ENCODE measurements around the gene MCRS1.

GRCh38 chr12:49553512-49554088 is 14.3 kb downstream of the MCRS1 start:
- TF ChIP-seq, protein P1, sequence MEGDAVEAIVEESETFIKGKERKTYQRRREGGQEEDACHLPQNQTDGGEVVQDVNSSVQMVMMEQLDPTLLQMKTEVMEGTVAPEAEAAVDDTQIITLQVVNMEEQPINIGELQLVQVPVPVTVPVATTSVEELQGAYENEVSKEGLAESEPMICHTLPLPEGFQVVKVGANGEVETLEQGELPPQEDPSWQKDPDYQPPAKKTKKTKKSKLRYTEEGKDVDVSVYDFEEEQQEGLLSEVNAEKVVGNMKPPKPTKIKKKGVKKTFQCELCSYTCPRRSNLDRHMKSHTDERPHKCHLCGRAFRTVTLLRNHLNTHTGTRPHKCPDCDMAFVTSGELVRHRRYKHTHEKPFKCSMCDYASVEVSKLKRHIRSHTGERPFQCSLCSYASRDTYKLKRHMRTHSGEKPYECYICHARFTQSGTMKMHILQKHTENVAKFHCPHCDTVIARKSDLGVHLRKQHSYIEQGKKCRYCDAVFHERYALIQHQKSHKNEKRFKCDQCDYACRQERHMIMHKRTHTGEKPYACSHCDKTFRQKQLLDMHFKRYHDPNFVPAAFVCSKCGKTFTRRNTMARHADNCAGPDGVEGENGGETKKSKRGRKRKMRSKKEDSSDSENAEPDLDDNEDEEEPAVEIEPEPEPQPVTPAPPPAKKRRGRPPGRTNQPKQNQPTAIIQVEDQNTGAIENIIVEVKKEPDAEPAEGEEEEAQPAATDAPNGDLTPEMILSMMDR (conservative IDR thresholded peaks at IDR 0.05; ENCODE audit: low read length): peak; percentile 83
- no peak for TF ChIP-seq EZH2phosphoT487 (IDR thresholded peaks at IDR 0.05; ENCODE audit: borderline replicate concordance)

Measured in Loucy (cell line).